ENCODE measurements around the gene FAM114A1.

FAM114A1 gene

DNA sequence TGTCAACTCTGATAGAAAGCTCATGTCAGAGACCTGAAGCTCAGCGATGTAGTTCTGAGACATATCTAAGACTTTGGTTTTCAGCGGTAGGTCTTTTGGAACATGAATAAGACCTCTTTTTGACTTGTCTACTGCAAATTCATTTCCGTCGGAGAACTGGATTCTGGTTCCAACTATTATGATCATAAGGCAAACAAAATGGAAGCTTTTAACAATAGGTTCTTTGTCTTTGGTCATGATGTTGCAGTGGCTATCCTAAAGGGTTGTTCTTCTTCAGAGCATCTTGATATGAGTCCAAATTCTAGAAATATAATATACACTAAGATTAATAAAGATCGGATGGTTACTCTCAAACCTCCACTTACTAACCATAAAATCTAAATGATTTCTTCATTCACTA is 38.4 kb upstream of the FAM114A1 start:
- no peak for TF ChIP-seq ZFX (IDR thresholded peaks at IDR 0.05; ENCODE audit: borderline replicate concordance)
- TF ChIP-seq, protein P1, sequence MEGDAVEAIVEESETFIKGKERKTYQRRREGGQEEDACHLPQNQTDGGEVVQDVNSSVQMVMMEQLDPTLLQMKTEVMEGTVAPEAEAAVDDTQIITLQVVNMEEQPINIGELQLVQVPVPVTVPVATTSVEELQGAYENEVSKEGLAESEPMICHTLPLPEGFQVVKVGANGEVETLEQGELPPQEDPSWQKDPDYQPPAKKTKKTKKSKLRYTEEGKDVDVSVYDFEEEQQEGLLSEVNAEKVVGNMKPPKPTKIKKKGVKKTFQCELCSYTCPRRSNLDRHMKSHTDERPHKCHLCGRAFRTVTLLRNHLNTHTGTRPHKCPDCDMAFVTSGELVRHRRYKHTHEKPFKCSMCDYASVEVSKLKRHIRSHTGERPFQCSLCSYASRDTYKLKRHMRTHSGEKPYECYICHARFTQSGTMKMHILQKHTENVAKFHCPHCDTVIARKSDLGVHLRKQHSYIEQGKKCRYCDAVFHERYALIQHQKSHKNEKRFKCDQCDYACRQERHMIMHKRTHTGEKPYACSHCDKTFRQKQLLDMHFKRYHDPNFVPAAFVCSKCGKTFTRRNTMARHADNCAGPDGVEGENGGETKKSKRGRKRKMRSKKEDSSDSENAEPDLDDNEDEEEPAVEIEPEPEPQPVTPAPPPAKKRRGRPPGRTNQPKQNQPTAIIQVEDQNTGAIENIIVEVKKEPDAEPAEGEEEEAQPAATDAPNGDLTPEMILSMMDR (IDR thresholded peaks at IDR 0.05), result no peak
- no peak overlapping the region for H3K27ac ChIP-seq

DNA sequence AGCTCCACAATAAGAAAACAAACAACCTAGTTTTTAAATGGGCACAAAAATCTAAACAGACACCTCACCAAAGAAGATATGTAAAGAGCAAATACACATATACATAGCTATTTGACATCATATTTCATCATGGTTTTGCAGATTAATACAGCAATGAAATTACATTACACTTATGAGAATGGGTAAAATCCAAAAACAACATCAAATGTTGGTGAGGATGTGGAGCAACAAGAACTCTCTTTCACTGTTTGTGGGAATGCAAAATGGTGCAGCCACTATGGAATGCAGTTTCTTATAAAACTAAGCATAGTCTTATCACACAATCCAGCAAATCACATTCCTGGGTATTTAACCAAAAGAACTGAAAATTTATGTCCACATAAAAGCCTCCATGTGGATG is 36.0 kb upstream of the FAM114A1 start:
- no peak overlapping the region for H3K27ac ChIP-seq
- no peak for TF ChIP-seq ZFX (IDR thresholded peaks at IDR 0.05; ENCODE audit: borderline replicate concordance)
- TF ChIP-seq, protein P1 (IDR thresholded peaks at IDR 0.05), result no peak

DNA sequence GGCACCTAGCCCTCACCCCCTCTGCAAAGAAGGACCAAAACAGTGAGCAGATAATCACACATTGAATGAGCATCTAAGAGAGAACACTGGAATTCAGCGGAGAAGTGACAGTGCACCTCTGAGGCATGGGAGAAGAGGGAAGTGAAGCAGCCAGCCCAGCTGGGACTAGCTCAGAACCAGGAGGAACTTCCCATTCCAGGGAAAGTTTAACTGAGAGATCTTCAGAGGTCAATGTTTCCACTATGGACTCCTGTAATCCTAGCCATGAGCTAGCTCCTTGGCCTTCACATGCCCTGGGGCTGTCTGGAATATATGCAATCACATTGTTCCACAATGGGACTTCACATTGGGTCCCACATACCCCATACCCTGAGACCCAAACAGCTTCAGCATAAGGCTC is 35.4 kb upstream of the FAM114A1 start:
- no peak for TF ChIP-seq ZFX (IDR thresholded peaks at IDR 0.05; ENCODE audit: borderline replicate concordance)
- TF ChIP-seq, protein P1 (IDR thresholded peaks at IDR 0.05), result no peak
- no peak overlapping the region for H3K27ac ChIP-seq

DNA sequence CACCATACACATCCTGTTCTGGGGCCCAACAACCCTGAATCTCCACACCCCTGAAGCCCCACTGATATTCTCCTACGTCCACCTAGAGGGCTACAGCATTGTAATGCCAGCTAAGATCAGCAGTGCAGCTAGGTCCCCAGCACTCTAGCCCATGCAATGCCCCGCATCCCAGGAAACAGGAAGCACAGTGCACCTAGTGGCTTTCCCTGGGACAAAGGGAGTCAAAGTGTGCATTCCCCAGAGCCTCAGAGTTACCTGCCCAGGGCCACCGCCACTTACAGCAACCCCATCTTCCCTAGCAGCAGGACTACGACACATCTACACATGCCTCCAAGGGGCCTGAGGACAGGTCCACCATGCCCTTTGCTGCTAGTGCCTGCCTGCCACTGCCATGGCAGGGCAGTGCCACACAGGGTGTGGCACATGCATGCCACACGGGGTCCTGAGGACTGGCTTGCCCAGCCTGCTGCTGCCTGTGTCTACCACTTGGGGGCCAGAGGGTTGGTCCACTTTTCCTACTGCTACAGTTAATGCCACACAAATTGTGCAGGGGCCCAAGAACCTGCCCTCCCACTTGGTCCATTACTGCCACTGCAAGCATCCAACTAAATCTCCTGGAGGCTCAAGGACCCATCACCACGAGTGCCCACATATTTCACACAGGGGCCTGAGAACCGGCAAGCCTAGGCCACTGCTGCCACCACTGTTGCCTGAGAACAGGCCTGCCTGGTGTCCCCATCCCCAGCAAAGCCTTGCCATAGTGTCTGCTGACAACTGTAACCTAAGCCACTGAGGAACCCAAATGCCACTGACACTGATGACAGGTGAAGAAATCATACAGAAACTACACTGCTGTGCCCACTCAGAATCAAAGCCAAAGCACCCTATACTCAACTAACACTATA is 34.7 kb upstream of the FAM114A1 start:
- H3K27ac ChIP-seq, result no peak overlapping the region
- no peak for TF ChIP-seq ZFX (IDR thresholded peaks at IDR 0.05; ENCODE audit: borderline replicate concordance)
- TF ChIP-seq, protein P1 (IDR thresholded peaks at IDR 0.05), result no peak

DNA sequence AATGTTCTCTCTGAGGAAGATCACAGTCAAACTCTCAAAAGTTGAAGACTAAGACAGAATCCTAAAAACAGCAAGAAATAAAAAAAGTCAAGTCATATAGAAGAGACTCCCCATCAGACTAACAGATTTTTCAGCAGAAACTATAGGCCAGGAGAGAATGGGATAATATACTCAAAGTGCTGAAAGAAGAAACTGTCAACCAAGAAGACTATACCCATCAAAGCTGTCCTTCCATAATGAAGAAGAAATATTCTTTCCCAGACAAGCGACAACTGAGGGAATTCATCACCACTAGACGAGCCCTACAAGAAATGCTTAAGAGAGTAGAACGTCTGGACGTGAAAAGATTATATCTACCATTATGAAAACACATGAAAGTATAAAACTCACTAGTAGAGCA is 33.0 kb upstream of the FAM114A1 start:
- TF ChIP-seq ZFX (IDR thresholded peaks at IDR 0.05; ENCODE audit: borderline replicate concordance), result no peak
- TF ChIP-seq, protein P1 (IDR thresholded peaks at IDR 0.05), result no peak
- no peak overlapping the region for H3K27ac ChIP-seq

DNA sequence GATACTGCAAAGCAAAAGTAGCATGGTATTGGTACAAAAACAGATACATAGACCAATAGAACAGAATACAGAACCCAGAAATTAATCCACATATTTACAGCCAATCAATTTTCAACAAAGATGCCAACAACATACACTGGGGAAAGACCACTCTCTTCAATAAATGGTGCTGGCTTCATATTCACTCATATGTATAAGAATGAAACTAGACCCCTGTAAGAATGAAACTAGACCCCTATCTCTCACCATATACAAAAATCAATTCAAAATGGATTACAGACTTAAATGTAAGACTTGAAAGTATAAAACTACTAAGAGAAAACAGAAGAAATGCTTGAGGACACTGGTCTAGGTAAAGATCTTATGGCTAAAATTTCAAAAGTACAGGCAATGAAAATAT is 30.3 kb upstream of the FAM114A1 start:
- no peak for TF ChIP-seq ZFX (IDR thresholded peaks at IDR 0.05; ENCODE audit: borderline replicate concordance)
- TF ChIP-seq, protein P1 (IDR thresholded peaks at IDR 0.05), result no peak
- no peak overlapping the region for H3K27ac ChIP-seq

DNA sequence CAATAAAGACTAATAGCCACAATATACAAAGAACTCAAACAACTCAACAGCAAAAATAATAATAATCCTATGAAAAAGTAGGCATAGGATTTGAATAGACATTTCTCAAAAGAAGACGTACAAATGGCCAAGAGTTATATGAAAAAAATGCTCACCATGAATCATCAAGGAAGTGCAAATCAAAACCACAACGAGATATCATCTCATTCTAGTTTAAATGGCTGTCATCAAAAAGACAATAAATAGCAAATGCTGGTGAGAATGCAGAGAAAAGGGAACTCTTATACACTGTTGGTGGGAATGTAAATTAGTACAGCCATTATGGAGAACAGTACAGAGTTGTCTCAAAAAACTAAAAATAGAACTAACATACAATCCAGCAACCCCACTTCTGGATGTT is 29.8 kb upstream of the FAM114A1 start:
- TF ChIP-seq, protein P1 (IDR thresholded peaks at IDR 0.05), result no peak
- no peak for TF ChIP-seq ZFX (IDR thresholded peaks at IDR 0.05; ENCODE audit: borderline replicate concordance)
- H3K27ac ChIP-seq, result no peak overlapping the region
